ENCODE measurements around the gene FBXO34.

GRCh38 chr14:55265197-55265596 lies 6.0 kb upstream of the FBXO34 start:
- TF ChIP-seq CTCF (conservative IDR thresholded peaks at IDR 0.05 in 1 of 2, IDR thresholded peaks at IDR 0.05 in 1 of 2; ENCODE audit: extremely low read depth in 1 of 2, insufficient read depth in 1 of 2, low read depth in 1 of 2, low read length in 2 of 2) (no peak), EZH2 (IDR thresholded peaks at IDR 0.05; ENCODE audit: borderline replicate concordance, low read length) (no peak)

Measured in mammary epithelial cell (primary cell).